Upper lobe of left lung (tissue), 6 donors: ENCODE results near the gene MUC22. TPM values are rescaled to one million over a fixed set of nuclear protein-coding genes. Genes with fewer than 3 reads are reported as not detected.

Experiments used
- ATAC-seq, 2 donors: fragments of 200-7000 bp; cut with Tn5 transposase; one replicate each; pipeline ENCODE4 v1.9.1; 2022; ENCODE audit warnings: mild to moderate bottlenecking in 2 of 2, moderate library complexity in 2 of 2; ENCODE audit not compliant: low FRiP score in 2 of 2
- DNase-seq, 2 donors: peaks; one replicate each; pipeline ENCODE4 v3.0.0-alpha.2; 2019 to 2020
- H3K27ac ChIP-seq, 4 donors: fragments of 200-600 bp; sonication (generic); one replicate each; pipeline ENCODE4 v1.5.1; 2016 to 2019
- H3K27me3 ChIP-seq, 4 donors: fragments of 200-600 bp; sonication (generic); one replicate each; pipeline ENCODE4 v1.5.1; 2017 to 2019
- H3K36me3 ChIP-seq, 4 donors: fragments of 200-600 bp; sonication (generic); one replicate each; pipeline ENCODE4 v1.5.1; 2016 to 2019
- H3K4me1 ChIP-seq, 4 donors: fragments of 200-600 bp; sonication (generic); one replicate each; pipeline ENCODE4 v1.5.1; 2018 to 2019
- H3K4me3 ChIP-seq, 4 donors: fragments of 200-600 bp; sonication (generic); one replicate each; pipeline ENCODE4 v1.5.1; 2017 to 2019; ENCODE audit warnings: mild to moderate bottlenecking in 2 of 4, moderate library complexity in 1 of 4
- H3K9me3 ChIP-seq, 4 donors: fragments of 200-600 bp; sonication (generic); one replicate each; pipeline ENCODE4 v1.5.1; 2018 to 2019
- CTCF ChIP-seq, 6 experiments: fragments of 450-650 bp in 4 of 6; fragments of 200-600 bp in 2 of 6; sonication (generic) in 2 of 6; IDR thresholded peaks; one replicate each; pipeline ENCODE4 v1.5.1; 2016 to 2019; ENCODE audit warnings: antibody characterized with exemption in 6 of 6
- EP300 ChIP-seq, 4 donors: sonication (generic); formaldehyde crosslinking; IDR thresholded peaks; one replicate each; pipeline ENCODE4 v1.5.1; 2017; ENCODE audit warnings: antibody characterized with exemption in 4 of 4, control low read depth in 2 of 4
- POLR2A ChIP-seq, 4 donors: fragments of 450-650 bp; IDR thresholded peaks; one replicate each; pipeline ENCODE4 v1.5.1; 2016 to 2017; ENCODE audit warnings: antibody characterized with exemption in 4 of 4, mild to moderate bottlenecking in 2 of 4
- POLR2AphosphoS5 ChIP-seq, 2 donors: sonication (generic); formaldehyde crosslinking; IDR thresholded peaks; one replicate each; pipeline ENCODE4 v1.5.1; 2017; ENCODE audit warnings: antibody characterized with exemption in 2 of 2
- WGBS, 2 donors: methylation state at CpG; one replicate each; pipeline ENCODE4 v1.1.5; 2017 to 2018; 5-methylcytosine and 5-hydroxymethylcytosine counted together
- total RNA-seq, 6 donors: library from RNA; depleted of rRNA in 4 of 6; stranded (reverse); fragments of >200 nt in 4 of 6; gene quantifications; one replicate each; pipeline versions ENCODE4 v1.1.0 to v1.2.1, GENCODE V29; 2016 to 2021
- donor health status: DM: no; HTN: no; CAD: no; lungs with moderate emphysema.
- donor health status: DM: no; HTN: yes; CAD: no; lungs with severe emphysema.

Gene MUC22
- total RNA-seq, 6 donors from 2014 or later, result 0.06 to 0.15 (median 0.07) TPM; not detected in 3

GRCh38 chr6:31057426-31058003, 47.2 kb downstream of the MUC22 start:
- Histone ChIP-seq H3K27ac (no peak overlapping the region), H3K36me3 (no peaks in the 10 kb centered on the region), H3K27me3 (no peaks in the 10 kb centered on the region), H3K9me3 (no peaks in the 10 kb centered on the region), H3K4me3 (no peak overlapping the region), H3K4me1 (peaks cover 0 to 9% (median 4%) of the 10 kb centered on the region in 4 donors)
- no peak for ATAC-seq
- WGBS, 2 donors, result 66 to 67% methylated on average over 3 to 4 of the region's 4 CpGs
- no peak for DNase-seq
- TF ChIP-seq POLR2AphosphoS5 (IDR thresholded peaks at IDR 0.05), result no peak
- TF ChIP-seq EP300 (IDR thresholded peaks at IDR 0.05), result no peak
- no peak for TF ChIP-seq POLR2A (IDR thresholded peaks at IDR 0.05)
- TF ChIP-seq CTCF (IDR thresholded peaks at IDR 0.05), result no peak

- Histone ChIP-seq H3K36me3 (no peaks in the 10 kb centered on the region), H3K27me3 (no peaks in the 10 kb centered on the region), H3K27ac (no peak overlapping the region), H3K4me1 (peaks cover 0 to 9% (median 4%) of the 10 kb centered on the region in 4 donors), H3K4me3 (no peak overlapping the region), H3K9me3 (no peaks in the 10 kb centered on the region)
- no peak for TF ChIP-seq POLR2AphosphoS5 (IDR thresholded peaks at IDR 0.05)
- no peak for TF ChIP-seq EP300 (IDR thresholded peaks at IDR 0.05)
- TF ChIP-seq CTCF (IDR thresholded peaks at IDR 0.05), result peak; percentile 32 to 63 (median 46)
- TF ChIP-seq POLR2A (IDR thresholded peaks at IDR 0.05), result no peak
- DNase-seq (peak in 1 of 2 donors; percentile 34), ATAC-seq (peak in 1 of 2 donors; percentile 47)
- 63 to 64% methylated on average over 9 to 10 of the region's 10 CpGs for whole genome bisulfite sequencing, 2 donors
Observed at GRCh38 chr6:31058128-31058894, 48.0 kb downstream of the MUC22 start.

- H3K27ac ChIP-seq, result no peak overlapping the region
- H3K9me3 ChIP-seq, result no peaks in the 10 kb centered on the region
- H3K4me1 ChIP-seq, result peaks cover 0 to 9% (median 4%) of the 10 kb centered on the region in 4 donors
- H3K4me3 ChIP-seq, result no peak overlapping the region
- TF ChIP-seq EP300 (IDR thresholded peaks at IDR 0.05), result no peak
- TF ChIP-seq POLR2A (IDR thresholded peaks at IDR 0.05), result no peak
- no peak for TF ChIP-seq POLR2AphosphoS5 (IDR thresholded peaks at IDR 0.05)
- no peak for TF ChIP-seq CTCF (IDR thresholded peaks at IDR 0.05)
- no peaks in the 10 kb centered on the region for H3K36me3 ChIP-seq
- ATAC-seq, result no peak
- H3K27me3 ChIP-seq, result no peaks in the 10 kb centered on the region
- DNase-seq, result no peak
- 94 to 96% methylated on average over 8 of the region's 8 CpGs for WGBS, 2 donors
Observed at GRCh38 chr6:31060145-31060544, 49.9 kb downstream of the MUC22 start.

- TF ChIP-seq POLR2A (IDR thresholded peaks at IDR 0.05) (no peak), CTCF (IDR thresholded peaks at IDR 0.05) (no peak), POLR2AphosphoS5 (IDR thresholded peaks at IDR 0.05) (no peak), EP300 (IDR thresholded peaks at IDR 0.05) (no peak)
- no peak overlapping the region for H3K27ac ChIP-seq
- H3K4me1 ChIP-seq, result peaks cover 0 to 3% (median 0%) of the 10 kb centered on the region in 4 donors
- H3K27me3 ChIP-seq, result no peaks in the 10 kb centered on the region
- H3K4me3 ChIP-seq, result no peak overlapping the region
- ATAC-seq (no peak), DNase-seq (no peak)
- no peaks in the 10 kb centered on the region for H3K9me3 ChIP-seq
- 87 to 93% methylated on average over 7 of the region's 7 CpGs for WGBS, 2 donors
- H3K36me3 ChIP-seq, result no peaks in the 10 kb centered on the region
Observed at GRCh38 chr6:31063906-31064435, 53.7 kb downstream of the MUC22 start.
